Testis (tissue), 2 donors: ENCODE measurements around the gene TRMU.

Experiments
- CTCF ChIP-seq, 3 experiments: fragments of 450-650 bp in 2 of 3; fragments of 200-600 bp in 1 of 3; sonication (generic) in 1 of 3; IDR thresholded peaks; one replicate each; pipeline ENCODE4 v1.5.1; 2016 to 2019; ENCODE audit warnings: antibody characterized with exemption in 3 of 3, mild to moderate bottlenecking in 2 of 3, moderate library complexity in 1 of 3
- POLR2A ChIP-seq: fragments of 450-650 bp; IDR thresholded peaks from one replicate; pipeline ENCODE4 v1.6.1; 2017; ENCODE audit warnings: antibody characterized with exemption, mild to moderate bottlenecking, moderate library complexity

GRCh38 chr22:46328797-46329196 lies 6.7 kb upstream of the TRMU start:
- TF ChIP-seq CTCF (IDR thresholded peaks at IDR 0.05) (no peak), POLR2A (no peak)
